Neural crest cell (in vitro differentiated cells): ENCODE data around the gene PLEKHF1. TPM values are rescaled to one million over a fixed set of nuclear protein-coding genes. Genes with fewer than 3 reads are reported as not detected.

Experiments
- DNase-seq: peaks from one replicate; pipeline ENCODE4 v3.0.0; 2021; ENCODE audit warnings: low read depth, mixed read lengths, low spot score
- H3K27ac Mint-ChIP-seq: one replicate; pipeline ENCODE4 v1.8.0; 2021; ENCODE audit warnings: mild to moderate bottlenecking, mixed read lengths; ENCODE audit not compliant: unreplicated experiment
- H3K27me3 Mint-ChIP-seq: 2 replicates; pipeline ENCODE4 v1.8.0; 2021; ENCODE audit warnings: low read depth, mild to moderate bottlenecking, mixed read lengths
- H3K36me3 Mint-ChIP-seq: 2 replicates; pipeline ENCODE4 v1.8.0; 2021; ENCODE audit warnings: low read depth, mild to moderate bottlenecking, mixed read lengths
- H3K4me1 Mint-ChIP-seq: 2 replicates; pipeline ENCODE4 v1.8.0; 2021; ENCODE audit warnings: mixed read lengths
- H3K4me3 Mint-ChIP-seq: one replicate; pipeline ENCODE4 v1.8.0; 2021; ENCODE audit warnings: mild to moderate bottlenecking, mixed read lengths
- H3K9me3 Mint-ChIP-seq: 2 replicates; pipeline ENCODE4 v1.8.0; 2021; ENCODE audit warnings: mixed read lengths
- total RNA-seq: library from RNA; stranded (reverse); gene quantifications from 2 replicates; pipeline ENCODE4 v1.2.1, GENCODE V29; 2021
- TF ChIP-seq, protein P1 (sequence below): fragments of 200-600 bp; sonication (generic); conservative IDR thresholded peaks from 2 replicates; pipeline ENCODE4 v1.5.0; 2021; ENCODE audit warnings: antibody characterized with exemption, mild to moderate bottlenecking

PLEKHF1 gene
- total RNA-seq, 1 donor from 2014 or later = 1.2 TPM

DNA sequence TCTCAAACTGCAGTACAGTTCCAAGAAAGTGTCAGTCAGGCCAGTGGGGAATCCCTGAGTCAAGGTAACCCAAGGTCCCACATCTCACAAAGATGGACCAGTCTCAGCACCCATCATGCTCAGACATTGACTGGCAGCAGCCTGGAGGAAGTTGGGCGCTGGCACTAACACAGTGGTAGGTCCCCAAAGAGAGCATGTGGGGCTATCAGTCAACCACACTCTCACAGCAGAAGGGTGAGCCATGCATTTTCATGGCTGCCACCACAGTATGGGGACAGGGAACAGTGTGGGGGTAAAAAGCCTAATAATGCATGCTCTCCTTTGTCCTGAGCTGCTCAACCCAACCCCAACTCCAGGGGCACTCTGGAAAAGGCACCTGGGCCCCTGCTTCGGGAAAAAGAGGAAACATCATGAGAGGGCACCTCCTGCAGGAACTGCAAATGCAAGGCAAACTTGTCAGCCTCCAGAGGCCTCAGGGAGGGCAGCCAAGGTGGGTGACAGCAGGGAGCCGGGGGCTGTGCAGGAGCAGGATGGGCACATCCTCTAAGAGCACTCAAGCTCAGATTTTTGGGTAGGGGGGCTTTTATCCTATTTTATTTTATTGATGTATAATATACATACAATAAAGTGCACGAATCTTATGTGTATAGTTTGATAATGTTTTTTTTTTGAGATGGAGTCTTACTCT is 9.5 kb upstream of the PLEKHF1 start:
- Mint-ChIP-seq H3K27me3 (peaks cover 33% of the 10 kb centered on the region), H3K4me3 (no peak overlapping the region), H3K9me3 (no peaks in the 10 kb centered on the region), H3K27ac (no peak overlapping the region), H3K4me1 (no peaks in the 10 kb centered on the region), H3K36me3 (no peaks in the 10 kb centered on the region)
- DNase-seq = no peak
- TF ChIP-seq, protein P1, sequence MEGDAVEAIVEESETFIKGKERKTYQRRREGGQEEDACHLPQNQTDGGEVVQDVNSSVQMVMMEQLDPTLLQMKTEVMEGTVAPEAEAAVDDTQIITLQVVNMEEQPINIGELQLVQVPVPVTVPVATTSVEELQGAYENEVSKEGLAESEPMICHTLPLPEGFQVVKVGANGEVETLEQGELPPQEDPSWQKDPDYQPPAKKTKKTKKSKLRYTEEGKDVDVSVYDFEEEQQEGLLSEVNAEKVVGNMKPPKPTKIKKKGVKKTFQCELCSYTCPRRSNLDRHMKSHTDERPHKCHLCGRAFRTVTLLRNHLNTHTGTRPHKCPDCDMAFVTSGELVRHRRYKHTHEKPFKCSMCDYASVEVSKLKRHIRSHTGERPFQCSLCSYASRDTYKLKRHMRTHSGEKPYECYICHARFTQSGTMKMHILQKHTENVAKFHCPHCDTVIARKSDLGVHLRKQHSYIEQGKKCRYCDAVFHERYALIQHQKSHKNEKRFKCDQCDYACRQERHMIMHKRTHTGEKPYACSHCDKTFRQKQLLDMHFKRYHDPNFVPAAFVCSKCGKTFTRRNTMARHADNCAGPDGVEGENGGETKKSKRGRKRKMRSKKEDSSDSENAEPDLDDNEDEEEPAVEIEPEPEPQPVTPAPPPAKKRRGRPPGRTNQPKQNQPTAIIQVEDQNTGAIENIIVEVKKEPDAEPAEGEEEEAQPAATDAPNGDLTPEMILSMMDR = no peak

DNA sequence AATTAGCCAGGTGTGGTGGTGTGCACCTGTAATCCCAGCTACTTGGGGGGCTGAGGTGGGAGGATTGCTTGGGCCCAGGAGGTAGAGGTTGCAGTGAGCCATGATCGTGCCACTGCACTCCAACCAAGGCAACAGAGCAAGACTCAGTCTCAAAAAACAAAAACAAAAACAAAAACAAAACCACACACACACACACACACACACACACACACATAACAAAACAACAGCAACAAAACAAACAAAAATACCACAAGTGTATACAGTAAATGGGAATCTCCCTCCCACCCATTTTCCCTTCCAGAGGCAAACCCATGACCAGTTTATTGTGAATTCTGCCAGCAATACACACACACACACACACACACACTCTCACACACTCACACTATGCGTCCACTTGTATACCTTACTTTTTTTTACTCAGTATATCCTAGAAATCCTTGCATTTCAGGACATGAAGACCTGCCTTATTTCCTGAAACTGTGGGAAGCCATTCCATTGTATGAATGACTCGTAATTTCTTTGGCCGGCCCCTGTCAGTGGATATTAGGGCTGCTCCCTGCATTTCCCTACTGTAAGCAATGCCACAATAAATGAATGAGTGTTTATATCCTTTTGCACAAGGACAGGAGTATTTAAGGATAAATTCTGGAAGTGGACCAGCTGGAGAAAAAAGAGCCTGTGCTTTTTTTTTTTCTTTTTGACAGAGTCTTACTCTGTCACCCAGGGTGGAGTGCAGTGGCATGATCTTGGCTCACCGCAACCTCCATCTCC is 6.9 kb upstream of the PLEKHF1 start:
- peak overlapping the region; percentile 67 for H3K27ac Mint-ChIP-seq
- H3K27me3 Mint-ChIP-seq = peaks cover 31% of the 10 kb centered on the region
- peaks cover 4% of the 10 kb centered on the region for H3K4me1 Mint-ChIP-seq
- H3K4me3 Mint-ChIP-seq = no peak overlapping the region
- no peaks in the 10 kb centered on the region for H3K9me3 Mint-ChIP-seq
- TF ChIP-seq, protein P1 = no peak
- DNase-seq = no peak
- H3K36me3 Mint-ChIP-seq = no peaks in the 10 kb centered on the region

DNA sequence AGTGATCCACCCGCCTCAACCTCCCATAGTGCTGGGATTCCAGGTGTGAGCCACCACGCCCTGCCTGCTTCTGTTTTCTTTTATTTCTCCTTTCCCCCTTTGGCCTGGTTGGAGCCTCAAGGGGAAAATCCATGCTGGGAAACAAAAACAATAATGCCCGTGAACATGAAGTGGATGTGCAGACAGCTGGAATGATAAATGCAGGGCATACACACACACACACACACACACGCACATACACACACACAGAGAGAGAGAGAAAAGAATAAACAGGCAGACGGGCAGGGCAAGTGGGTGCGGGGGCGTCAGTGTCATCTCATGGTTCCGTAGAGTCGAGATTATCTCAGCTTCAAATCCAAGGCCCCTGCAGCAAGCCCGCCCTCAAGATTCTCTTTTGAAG is 4.4 kb upstream of the PLEKHF1 start:
- peaks cover 4% of the 10 kb centered on the region for H3K4me1 Mint-ChIP-seq
- H3K27ac Mint-ChIP-seq = no peak overlapping the region
- TF ChIP-seq, protein P1 = no peak
- no peak for DNase-seq
- H3K36me3 Mint-ChIP-seq = no peaks in the 10 kb centered on the region
- no peak overlapping the region for H3K4me3 Mint-ChIP-seq
- H3K27me3 Mint-ChIP-seq = peaks cover 32% of the 10 kb centered on the region
- no peaks in the 10 kb centered on the region for H3K9me3 Mint-ChIP-seq

DNA sequence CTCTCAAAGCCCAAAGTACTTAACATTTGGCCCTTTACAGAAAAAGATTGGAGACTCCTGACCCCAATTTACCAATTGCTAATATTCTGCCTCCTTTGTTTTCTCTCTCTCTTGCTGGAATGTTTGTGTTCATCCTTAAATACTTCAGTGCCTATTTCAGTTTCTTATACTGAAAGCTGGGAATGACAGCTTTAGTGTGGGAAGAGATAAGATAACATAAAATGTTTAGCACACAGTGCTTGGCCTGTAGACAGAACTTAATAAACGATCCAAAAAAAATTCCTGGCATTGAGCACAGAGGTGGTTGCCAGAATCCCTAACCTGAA is 3.0 kb upstream of the PLEKHF1 start:
- Mint-ChIP-seq H3K27ac (no peak overlapping the region), H3K36me3 (no peaks in the 10 kb centered on the region), H3K4me1 (peaks cover 14% of the 10 kb centered on the region), H3K9me3 (no peaks in the 10 kb centered on the region), H3K4me3 (peak overlapping the region; percentile 42), H3K27me3 (peaks cover 44% of the 10 kb centered on the region)
- DNase-seq = no peak
- TF ChIP-seq, protein P1 = no peak

DNA sequence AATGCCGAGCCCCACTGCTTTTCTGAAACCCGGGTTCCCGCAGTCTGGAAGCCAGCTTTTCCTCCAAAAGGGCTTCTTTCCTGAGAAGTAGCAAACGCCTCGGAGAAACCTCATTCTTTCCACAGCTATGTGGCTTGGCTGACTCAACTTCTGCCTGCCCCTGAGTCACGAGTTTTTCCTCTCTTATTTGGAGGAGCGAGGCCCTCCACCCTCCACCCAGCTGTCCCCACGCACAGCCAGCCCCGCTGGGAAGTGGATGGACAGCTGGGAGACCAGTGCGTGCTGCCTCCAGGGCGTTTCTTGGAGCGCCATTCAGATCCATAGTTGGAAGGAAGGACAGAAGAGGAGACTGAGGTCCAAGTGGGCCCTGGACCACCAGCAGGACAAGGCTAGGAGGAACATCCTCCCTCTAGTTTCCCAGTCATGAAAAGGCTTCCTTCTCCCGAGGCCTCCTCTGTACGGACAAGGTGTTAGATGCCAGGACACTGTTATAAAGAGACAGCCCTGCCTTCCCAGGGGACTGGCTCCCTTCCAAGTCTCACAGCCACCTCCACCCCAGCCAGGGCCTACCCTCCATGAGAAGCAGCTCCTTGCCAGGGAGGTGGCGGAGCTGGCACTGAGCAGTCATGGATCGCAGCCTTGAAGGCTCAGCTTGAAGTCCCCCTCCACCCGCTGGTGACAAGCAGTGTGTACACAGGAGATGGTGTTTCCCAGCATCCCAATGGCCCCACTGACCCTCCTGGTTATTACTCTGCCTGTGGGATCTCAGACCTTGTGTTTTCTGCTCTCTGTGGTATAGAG is 2.5 kb upstream of the PLEKHF1 start:
- Mint-ChIP-seq H3K36me3 (no peaks in the 10 kb centered on the region), H3K27me3 (peaks cover 49% of the 10 kb centered on the region), H3K9me3 (no peaks in the 10 kb centered on the region), H3K4me1 (peaks cover 14% of the 10 kb centered on the region), H3K4me3 (peak overlapping the region; percentile 57), H3K27ac (no peak overlapping the region)
- TF ChIP-seq, protein P1 = no peak
- DNase-seq = no peak
